Fibroblast of peridontal ligament (primary cell): ENCODE data around the gene TEX14.

ENCODE experiments used
- DNase-seq: peaks from one replicate; pipeline ENCODE4 v3.0.0-alpha.2; 2010; ENCODE audit errors: extremely low read depth

The TEX14 gene, protein sequence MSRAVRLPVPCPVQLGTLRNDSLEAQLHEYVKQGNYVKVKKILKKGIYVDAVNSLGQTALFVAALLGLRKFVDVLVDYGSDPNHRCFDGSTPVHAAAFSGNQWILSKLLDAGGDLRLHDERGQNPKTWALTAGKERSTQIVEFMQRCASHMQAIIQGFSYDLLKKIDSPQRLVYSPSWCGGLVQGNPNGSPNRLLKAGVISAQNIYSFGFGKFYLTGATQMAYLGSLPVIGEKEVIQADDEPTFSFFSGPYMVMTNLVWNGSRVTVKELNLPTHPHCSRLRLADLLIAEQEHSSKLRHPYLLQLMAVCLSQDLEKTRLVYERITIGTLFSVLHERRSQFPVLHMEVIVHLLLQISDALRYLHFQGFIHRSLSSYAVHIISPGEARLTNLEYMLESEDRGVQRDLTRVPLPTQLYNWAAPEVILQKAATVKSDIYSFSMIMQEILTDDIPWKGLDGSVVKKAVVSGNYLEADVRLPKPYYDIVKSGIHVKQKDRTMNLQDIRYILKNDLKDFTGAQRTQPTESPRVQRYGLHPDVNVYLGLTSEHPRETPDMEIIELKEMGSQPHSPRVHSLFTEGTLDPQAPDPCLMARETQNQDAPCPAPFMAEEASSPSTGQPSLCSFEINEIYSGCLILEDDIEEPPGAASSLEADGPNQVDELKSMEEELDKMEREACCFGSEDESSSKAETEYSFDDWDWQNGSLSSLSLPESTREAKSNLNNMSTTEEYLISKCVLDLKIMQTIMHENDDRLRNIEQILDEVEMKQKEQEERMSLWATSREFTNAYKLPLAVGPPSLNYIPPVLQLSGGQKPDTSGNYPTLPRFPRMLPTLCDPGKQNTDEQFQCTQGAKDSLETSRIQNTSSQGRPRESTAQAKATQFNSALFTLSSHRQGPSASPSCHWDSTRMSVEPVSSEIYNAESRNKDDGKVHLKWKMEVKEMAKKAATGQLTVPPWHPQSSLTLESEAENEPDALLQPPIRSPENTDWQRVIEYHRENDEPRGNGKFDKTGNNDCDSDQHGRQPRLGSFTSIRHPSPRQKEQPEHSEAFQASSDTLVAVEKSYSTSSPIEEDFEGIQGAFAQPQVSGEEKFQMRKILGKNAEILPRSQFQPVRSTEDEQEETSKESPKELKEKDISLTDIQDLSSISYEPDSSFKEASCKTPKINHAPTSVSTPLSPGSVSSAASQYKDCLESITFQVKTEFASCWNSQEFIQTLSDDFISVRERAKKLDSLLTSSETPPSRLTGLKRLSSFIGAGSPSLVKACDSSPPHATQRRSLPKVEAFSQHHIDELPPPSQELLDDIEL (N-terminal part only)

DNA sequence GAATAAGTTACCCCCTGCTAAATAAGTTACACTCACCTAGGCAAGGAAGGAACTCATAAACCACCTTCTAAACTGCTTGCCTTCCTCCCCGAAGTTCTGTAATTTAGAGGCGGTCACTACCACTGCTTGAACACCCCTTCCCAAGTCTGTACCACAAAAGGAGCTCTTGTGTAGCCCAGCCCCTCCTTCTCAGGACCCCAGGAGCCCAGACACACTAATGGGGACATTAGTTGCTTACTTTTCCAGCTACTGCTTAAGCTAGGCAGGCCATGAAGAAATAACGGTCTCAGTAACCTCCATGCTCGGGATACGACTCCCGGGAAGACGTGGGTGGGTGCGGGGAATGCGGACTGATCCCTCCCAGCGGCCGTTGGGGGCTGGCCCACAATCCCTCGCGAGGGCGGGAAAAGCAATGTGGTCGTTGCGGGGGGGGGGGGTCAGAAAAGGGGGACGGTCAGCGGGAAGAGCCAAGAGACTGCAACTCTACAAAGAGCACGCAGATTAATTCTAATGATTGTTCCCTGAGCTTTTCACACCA lies at the start of gene TEX14:
TSS of gene TEX14 (minus strand) at position 345 of the 538 bp plus-strand sequence. CDS start 40,044 bp downstream, outside the sequence.
- DNase-seq: no peak

GRCh38 chr17:58741121-58741625 lies 49.3 kb upstream of the TEX14 start:
- DNase-seq: peak; percentile 33

- no peak for DNase-seq
Observed at GRCh38 chr17:58734811-58735210, 43.0 kb upstream of the TEX14 start.

DNA sequence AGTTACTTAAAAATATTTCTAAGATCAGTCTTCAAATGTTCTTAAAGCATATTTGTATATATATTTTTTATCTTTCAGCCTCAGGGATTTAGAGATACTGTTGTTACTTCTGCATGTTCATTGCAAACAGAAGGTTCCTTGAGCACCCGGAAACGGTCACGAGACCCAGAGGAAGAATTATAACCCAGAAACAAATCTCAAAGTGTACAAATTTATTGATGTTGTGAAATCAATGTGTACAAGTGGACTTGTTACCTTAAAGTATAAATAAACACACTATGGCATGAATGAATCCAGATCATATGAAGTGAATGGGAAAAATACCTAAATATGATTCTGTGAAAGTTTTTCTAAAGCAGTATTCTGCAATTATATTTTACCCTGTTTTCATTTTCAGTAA lies 42.2 kb upstream of the TEX14 start:
- no peak for DNase-seq

GRCh38 chr17:58730937-58731336 lies 39.1 kb upstream of the TEX14 start:
- no peak for DNase-seq

- DNase-seq: no peak
Observed at GRCh38 chr17:58728798-58729197, 37.0 kb upstream of the TEX14 start.

DNA sequence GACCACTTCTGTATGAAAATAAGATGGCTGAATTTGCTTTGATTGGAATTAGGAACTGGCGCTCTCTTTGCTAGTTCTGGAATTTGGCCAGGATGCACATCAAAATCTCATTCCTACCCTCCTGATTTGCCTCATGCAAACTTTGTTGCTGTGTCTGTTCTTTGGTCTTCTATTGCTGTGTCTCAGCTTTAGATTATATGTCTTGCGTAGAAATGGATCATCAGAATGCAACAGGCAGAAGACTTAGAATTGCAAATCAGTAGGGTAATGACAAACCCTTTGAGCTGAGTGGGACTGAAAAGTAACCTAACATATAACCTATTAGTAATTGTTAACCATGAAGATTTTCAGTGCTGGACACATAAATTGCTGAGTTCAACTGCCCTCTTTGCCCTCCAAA lies 30.9 kb upstream of the TEX14 start:
- DNase-seq: no peak

DNA sequence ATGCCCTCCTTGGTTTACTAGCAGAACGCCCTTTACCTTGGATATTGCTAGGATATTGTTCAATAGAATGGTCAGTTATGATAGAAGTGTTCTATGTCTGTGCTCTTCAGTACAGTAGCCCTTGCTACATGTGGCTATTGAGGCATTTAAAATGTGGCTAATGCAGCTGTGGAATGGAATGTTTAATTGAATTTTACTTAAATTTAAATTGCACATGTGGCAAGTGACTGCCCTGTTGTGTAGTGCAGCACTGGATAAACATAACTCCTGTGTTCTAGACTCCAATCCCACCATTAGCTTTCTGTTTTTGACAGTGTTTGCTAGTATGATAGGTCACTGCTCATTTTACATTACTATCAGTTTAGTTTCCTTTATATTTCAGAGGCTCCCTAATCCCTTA lies 30.4 kb upstream of the TEX14 start:
- no peak for DNase-seq

- DNase-seq: peak; percentile 80
Observed at GRCh38 chr17:58710948-58711552, 19.2 kb upstream of the TEX14 start.

DNA sequence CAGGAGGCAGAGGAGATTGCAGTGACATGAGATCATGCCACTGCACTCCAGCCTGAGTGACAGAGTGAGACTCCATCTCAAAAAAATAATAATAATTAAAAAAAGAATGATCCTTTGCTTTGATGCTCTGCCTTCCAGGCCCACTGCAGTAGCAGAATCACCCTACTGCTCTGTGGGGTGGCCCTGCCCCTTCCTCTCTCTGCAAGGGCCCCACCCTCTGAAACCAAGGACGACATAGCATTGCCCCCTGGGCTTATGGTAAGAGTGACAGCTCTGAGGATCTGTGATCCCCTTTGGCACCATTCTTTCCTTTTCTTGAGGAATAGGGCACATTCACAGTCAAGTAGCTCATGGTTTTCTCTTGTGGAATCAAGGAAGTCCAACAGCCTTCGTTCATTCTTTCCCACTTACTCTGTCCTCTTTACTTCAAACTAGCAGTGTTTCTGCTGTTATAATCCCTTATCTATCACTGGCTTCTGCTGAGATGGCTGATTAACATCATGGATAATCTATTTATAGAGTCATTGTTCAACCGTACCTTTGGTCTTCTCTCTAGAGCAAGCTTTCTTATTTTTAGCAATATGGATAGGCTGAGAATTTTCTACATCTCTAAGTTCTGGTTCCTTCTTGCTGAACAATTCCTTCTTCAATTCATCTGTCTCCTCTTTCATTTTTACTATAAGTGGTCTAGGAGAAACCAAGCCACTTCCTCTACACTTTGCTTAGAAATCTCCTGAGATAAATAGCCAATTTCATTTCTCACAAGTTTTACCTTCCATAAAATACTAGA lies 14.7 kb upstream of the TEX14 start:
- no peak for DNase-seq

GRCh38 chr17:58703916-58704286 lies 12.1 kb upstream of the TEX14 start:
- DNase-seq: no peak

- peak; percentile 22 for DNase-seq
Observed at GRCh38 chr17:58703137-58703915, 11.5 kb upstream of the TEX14 start.

GRCh38 chr17:58702708-58703107 lies 10.9 kb upstream of the TEX14 start:
- no peak for DNase-seq

GRCh38 chr17:58702045-58702476 lies 10.2 kb upstream of the TEX14 start:
- no peak for DNase-seq

- DNase-seq: no peak
Observed at GRCh38 chr17:58699771-58700170, 7.9 kb upstream of the TEX14 start.

DNA sequence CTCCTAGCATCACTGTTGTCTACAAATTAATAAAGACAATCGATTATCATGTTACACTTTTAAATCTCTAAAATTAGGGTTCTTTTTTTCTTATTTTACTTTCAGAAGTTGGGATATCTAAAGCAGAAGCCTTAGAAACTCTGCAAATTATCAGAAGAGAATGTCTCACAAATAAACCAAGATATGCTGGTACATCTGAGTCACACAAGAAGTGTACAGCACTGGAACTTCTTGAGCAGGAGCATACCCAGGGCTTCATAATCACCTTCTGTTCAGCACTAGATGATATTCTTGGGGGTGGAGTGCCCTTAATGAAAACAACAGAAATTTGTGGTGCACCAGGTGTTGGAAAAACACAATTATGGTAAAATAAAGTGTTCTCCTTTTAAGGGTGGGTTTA lies 3.0 kb upstream of the TEX14 start:
- no peak for DNase-seq

DNA sequence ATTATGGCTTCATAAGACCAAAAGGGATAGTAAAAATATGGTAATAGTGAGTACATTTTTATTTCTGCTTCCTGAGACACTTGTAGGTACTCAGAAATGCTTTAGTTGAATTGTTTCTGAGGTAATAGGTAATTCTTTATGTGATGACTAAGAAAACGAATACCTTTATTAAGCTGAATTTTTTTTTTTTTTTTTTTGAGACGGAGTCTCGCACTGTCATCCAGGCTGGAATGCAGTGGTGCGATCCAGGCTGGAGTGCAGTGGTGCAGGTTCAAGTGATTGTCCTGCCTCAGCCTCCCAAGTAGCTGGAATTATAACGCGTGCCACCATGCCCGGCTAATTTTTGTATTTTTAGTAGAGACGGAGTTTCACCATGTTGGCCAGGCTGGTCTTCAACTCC lies 2.5 kb upstream of the TEX14 start:
- no peak for DNase-seq

- DNase-seq: no peak
Observed at GRCh38 chr17:58693751-58694150, 1.9 kb upstream of the TEX14 start.

GRCh38 chr17:58693208-58693607 lies 1.4 kb upstream of the TEX14 start:
- DNase-seq: no peak
